OCI-LY3 (cell line): ENCODE measurements around the gene GALNT2.

Experiments used
- H2AFZ ChIP-seq: fragments of 200-600, 300-600 bp; shearing (Covaris generic); 2 replicates; pipeline ENCODE4 v1.6.0; 2014; ENCODE audit warnings: antibody characterized with exemption, low read depth, low read length
- H3K27ac ChIP-seq: fragments of 200-600, 300-600 bp; sonication (generic); 2 replicates; pipeline ENCODE4 v1.5.1; 2014; ENCODE audit warnings: mild to moderate bottlenecking, low read length, moderate library complexity, mixed read lengths
- H3K27me3 ChIP-seq: fragments of 200-600, 300-600 bp; sonication (generic); 2 replicates; pipeline ENCODE4 v1.6.1; 2014; ENCODE audit warnings: low read depth, low read length, mixed read lengths
- H3K36me3 ChIP-seq: fragments of 200-600, 300-600 bp; sonication (generic); replicated peaks from 2 replicates; pipeline ENCODE3; 2014; ENCODE audit warnings: low read depth, low read length, mixed read lengths
- H3K4me1 ChIP-seq: fragments of 300-600, 200-600 bp; sonication (generic); 2 replicates; pipeline ENCODE4 v1.6.1; 2014; ENCODE audit warnings: low read length, mixed read lengths
- H3K4me2 ChIP-seq: fragments of 200-600, 300-600 bp; sonication (generic); 2 replicates; pipeline ENCODE4 v1.6.1; 2014; ENCODE audit warnings: low read length, mixed read lengths
- H3K4me3 ChIP-seq: fragments of 300-600, 200-600 bp; sonication (generic); 2 replicates; pipeline ENCODE4 v1.5.1; 2014; ENCODE audit warnings: antibody characterized with exemption, mild to moderate bottlenecking, low read length, moderate library complexity
- H3K79me2 ChIP-seq: fragments of 300-600, 200-600 bp; shearing (Covaris generic); 2 replicates; pipeline ENCODE4 v1.6.1; 2014; ENCODE audit warnings: mild to moderate bottlenecking, low read length, mixed read lengths
- H3K9ac ChIP-seq: fragments of 300-600, 200-600 bp; shearing (Covaris generic); 2 replicates; pipeline ENCODE4 v1.6.0; 2014; ENCODE audit warnings: mild to moderate bottlenecking, low read length, moderate library complexity
- H3K9me3 ChIP-seq: fragments of 200-600, 300-600 bp; shearing (Covaris generic); 2 replicates; pipeline ENCODE4 v1.6.1; 2014; ENCODE audit warnings: low read length, mixed read lengths; ENCODE audit not compliant: insufficient read depth
- H4K20me1 ChIP-seq: fragments of 200-600, 300-600 bp; sonication (generic); 2 replicates; pipeline ENCODE4 v1.6.1; 2016; ENCODE audit warnings: low read length, mixed read lengths; ENCODE audit not compliant: insufficient read depth
- EZH2phosphoT487 ChIP-seq: fragments of 200-600 bp; shearing (Covaris generic); IDR thresholded peaks from 2 replicates; pipeline ENCODE4 v1.6.1; 2018; ENCODE audit warnings: antibody characterized with exemption, mixed run types, low read depth
- TF ChIP-seq, protein P1 (sequence below): fragments of 200-600, 300-600 bp; sonication (generic); IDR thresholded peaks from 2 replicates; pipeline ENCODE4 v1.5.1; 2014; ENCODE audit warnings: antibody characterized with exemption, low read length, low read depth

Gene GALNT2

DNA sequence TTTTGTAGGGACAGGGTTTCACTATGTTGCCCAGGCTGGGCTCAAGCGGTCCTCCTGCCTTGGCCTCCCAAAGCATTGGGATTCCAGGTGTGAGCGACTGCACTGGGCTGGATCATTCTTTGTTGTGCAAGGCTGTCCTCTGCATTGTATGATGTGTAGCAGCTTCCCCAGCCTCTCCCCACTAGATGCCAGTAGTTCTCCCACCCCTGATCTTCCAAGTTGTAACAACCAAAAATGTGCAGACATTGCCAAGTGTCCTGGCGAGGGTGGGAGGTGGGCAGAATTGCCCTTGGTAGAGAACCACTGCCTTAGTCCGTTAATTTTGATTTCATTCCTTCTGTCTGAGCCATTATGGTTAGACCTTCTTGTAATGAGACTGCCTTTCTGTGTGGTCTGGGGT lies 7.2 kb downstream of the GALNT2 start:
- Histone ChIP-seq H4K20me1 (peaks cover 93% of the 10 kb centered on the region), H3K9me3 (no peaks in the 10 kb centered on the region), H3K27me3 (no peaks in the 10 kb centered on the region), H3K4me3 (no peak overlapping the region), H3K36me3 (peaks cover 11% of the 10 kb centered on the region), H3K4me1 (peaks cover 2% of the 10 kb centered on the region), H2AFZ (no peak overlapping the region), H3K4me2 (no peak overlapping the region), H3K27ac (no peak overlapping the region), H3K9ac (no peak overlapping the region), H3K79me2 (peaks cover 92% of the 10 kb centered on the region)
- TF ChIP-seq EZH2phosphoT487, result no peak
- TF ChIP-seq, protein P1, sequence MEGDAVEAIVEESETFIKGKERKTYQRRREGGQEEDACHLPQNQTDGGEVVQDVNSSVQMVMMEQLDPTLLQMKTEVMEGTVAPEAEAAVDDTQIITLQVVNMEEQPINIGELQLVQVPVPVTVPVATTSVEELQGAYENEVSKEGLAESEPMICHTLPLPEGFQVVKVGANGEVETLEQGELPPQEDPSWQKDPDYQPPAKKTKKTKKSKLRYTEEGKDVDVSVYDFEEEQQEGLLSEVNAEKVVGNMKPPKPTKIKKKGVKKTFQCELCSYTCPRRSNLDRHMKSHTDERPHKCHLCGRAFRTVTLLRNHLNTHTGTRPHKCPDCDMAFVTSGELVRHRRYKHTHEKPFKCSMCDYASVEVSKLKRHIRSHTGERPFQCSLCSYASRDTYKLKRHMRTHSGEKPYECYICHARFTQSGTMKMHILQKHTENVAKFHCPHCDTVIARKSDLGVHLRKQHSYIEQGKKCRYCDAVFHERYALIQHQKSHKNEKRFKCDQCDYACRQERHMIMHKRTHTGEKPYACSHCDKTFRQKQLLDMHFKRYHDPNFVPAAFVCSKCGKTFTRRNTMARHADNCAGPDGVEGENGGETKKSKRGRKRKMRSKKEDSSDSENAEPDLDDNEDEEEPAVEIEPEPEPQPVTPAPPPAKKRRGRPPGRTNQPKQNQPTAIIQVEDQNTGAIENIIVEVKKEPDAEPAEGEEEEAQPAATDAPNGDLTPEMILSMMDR, result peak; percentile 12; the same call in 1 of the 2 replicates

DNA sequence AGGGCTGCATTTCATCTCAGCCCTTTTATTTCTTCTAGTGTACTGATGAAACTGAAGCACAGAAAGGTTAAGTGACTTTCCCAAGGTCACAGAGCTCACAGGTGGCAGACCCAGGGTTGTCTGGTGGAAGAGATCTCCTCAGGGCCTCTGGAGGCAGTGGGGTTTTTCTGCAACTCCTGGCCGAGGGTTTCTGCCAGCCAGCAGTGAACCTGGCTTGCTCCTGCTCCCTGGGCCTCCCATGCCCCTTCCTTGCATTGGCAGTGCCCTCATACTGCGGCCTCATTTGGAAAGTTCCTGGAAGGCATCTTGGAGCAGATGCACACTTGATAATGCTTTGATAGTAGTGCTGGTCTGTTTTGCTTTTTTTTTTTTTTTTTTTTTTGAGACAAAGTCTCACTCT lies 7.7 kb downstream of the GALNT2 start:
- Histone ChIP-seq H3K27ac (no peak overlapping the region), H2AFZ (no peak overlapping the region), H3K36me3 (peaks cover 11% of the 10 kb centered on the region), H3K4me2 (no peak overlapping the region), H3K79me2 (peaks cover 92% of the 10 kb centered on the region), H3K4me1 (no peaks in the 10 kb centered on the region), H3K9ac (no peak overlapping the region), H3K27me3 (no peaks in the 10 kb centered on the region), H3K9me3 (no peaks in the 10 kb centered on the region), H3K4me3 (no peak overlapping the region), H4K20me1 (peaks cover 93% of the 10 kb centered on the region)
- TF ChIP-seq, protein P1, result no peak
- no peak for TF ChIP-seq EZH2phosphoT487

DNA sequence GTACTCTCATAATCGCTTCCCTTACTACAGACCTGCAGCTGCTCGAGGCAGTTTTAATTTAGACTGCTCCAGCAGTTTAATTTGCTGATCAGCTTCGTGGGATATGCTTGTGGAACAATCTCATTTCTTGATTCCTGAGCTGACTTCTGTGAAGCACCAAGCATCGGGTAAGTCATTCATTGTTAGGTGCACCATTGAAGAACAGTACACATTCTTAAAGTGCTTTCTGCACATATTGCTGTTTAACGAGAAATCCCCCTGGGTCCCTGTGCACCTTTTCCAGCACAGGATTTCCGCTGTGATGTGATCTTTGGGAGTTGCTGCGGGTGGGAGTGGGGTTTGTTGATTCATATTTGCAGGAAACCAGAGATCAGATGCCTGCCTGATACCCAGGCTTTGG lies 9.1 kb downstream of the GALNT2 start:
- H3K36me3 ChIP-seq, result peaks cover 11% of the 10 kb centered on the region
- H3K4me3 ChIP-seq, result no peak overlapping the region
- H4K20me1 ChIP-seq, result peaks cover 93% of the 10 kb centered on the region
- no peak for TF ChIP-seq EZH2phosphoT487
- TF ChIP-seq, protein P1, result no peak
- no peak overlapping the region for H2AFZ ChIP-seq
- H3K4me2 ChIP-seq, result no peak overlapping the region
- H3K9me3 ChIP-seq, result no peaks in the 10 kb centered on the region
- H3K4me1 ChIP-seq, result no peaks in the 10 kb centered on the region
- no peak overlapping the region for H3K9ac ChIP-seq
- H3K27me3 ChIP-seq, result no peaks in the 10 kb centered on the region
- H3K27ac ChIP-seq, result no peak overlapping the region
- peaks cover 92% of the 10 kb centered on the region for H3K79me2 ChIP-seq

DNA sequence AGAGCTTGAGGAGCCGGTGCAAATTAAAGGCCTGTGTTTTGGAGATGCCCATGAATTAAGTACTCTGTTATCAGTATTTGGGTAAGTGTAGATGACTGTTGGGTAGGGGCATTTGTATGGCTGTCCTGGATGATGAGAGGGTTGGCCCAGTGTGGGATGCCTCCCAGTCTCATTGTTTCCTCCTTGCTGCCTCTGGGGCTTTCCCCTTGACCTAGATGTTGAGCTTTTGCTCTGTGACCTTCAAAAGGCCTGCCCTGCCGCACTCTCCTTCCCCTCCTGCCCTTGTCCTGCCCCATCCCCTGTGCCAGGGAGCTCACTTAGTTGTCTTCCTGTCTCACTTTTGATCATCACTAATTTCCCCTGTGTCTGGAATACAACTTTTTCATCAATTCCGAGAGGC lies 10.0 kb downstream of the GALNT2 start:
- peaks cover 92% of the 10 kb centered on the region for H3K79me2 ChIP-seq
- H3K4me1 ChIP-seq, result no peaks in the 10 kb centered on the region
- H3K9ac ChIP-seq, result no peak overlapping the region
- H4K20me1 ChIP-seq, result peaks cover 92% of the 10 kb centered on the region
- no peak overlapping the region for H3K4me2 ChIP-seq
- H3K36me3 ChIP-seq, result peaks cover 13% of the 10 kb centered on the region
- no peaks in the 10 kb centered on the region for H3K9me3 ChIP-seq
- H3K27me3 ChIP-seq, result no peaks in the 10 kb centered on the region
- no peak for TF ChIP-seq EZH2phosphoT487
- H3K4me3 ChIP-seq, result no peak overlapping the region
- H3K27ac ChIP-seq, result no peak overlapping the region
- no peak overlapping the region for H2AFZ ChIP-seq
